Right lobe of liver (tissue), 6 donors: ENCODE measurements around the gene TM9SF1. TPM values are rescaled to one million over a fixed set of nuclear protein-coding genes. Genes with fewer than 3 reads are reported as not detected.

Experiments used
- ATAC-seq, 4 donors: fragments of 200-7000 bp; cut with Tn5 transposase; one replicate each; pipeline ENCODE4 v1.9.1; 2020; ENCODE audit warnings: mild to moderate bottlenecking in 4 of 4, moderate library complexity in 4 of 4
- DNase-seq, 3 donors: peaks; one replicate each; pipeline ENCODE4 v3.0.0-alpha.2; 2020
- H3K27ac ChIP-seq, 3 donors: fragments of 200-600 bp; one replicate each; pipeline ENCODE4 v1.8.0; 2022
- H3K27me3 ChIP-seq, 2 donors: fragments of 200-600 bp; one replicate each; pipeline ENCODE4 v1.8.0; 2022
- H3K36me3 ChIP-seq, 4 donors: fragments of 200-600 bp; sonication (generic) in 1 of 4; one replicate each; pipeline versions ENCODE4 v1.5.1 to v1.8.0; 2017 to 2022; ENCODE audit warnings: control low read depth in 1 of 4
- H3K4me1 ChIP-seq, 4 donors: fragments of 200-600 bp; sonication (generic) in 1 of 4; one replicate each; pipeline versions ENCODE4 v1.5.1 to v1.8.0; 2017 to 2022; ENCODE audit warnings: control low read depth in 1 of 4
- H3K4me3 ChIP-seq, 3 donors: fragments of 200-600 bp; one replicate each; pipeline ENCODE4 v1.8.0; 2022
- H3K9me3 ChIP-seq, 4 donors: fragments of 200-600 bp; sonication (generic) in 1 of 4; one replicate each; pipeline versions ENCODE4 v1.5.1 to v1.8.0; 2017 to 2022; ENCODE audit warnings: control low read depth in 1 of 4
- CTCF ChIP-seq, 4 donors: fragments of 200-600 bp in 3 of 4; fragments of 450-650 bp in 1 of 4; IDR thresholded peaks; one replicate each; pipeline versions ENCODE4 v1.5.1 to v1.8.0; 2016 to 2022; ENCODE audit warnings: antibody characterized with exemption in 4 of 4, mild to moderate bottlenecking in 2 of 4
- POLR2A ChIP-seq: fragments of 450-650 bp; IDR thresholded peaks from one replicate; pipeline ENCODE4 v1.6.1; 2017; ENCODE audit warnings: antibody characterized with exemption, mild to moderate bottlenecking
- WGBS: methylation state at CpG from one replicate; pipeline ENCODE4 v1.1.6; 2018; ENCODE audit warnings: low coverage, low lambda C conversion rate; ENCODE audit not compliant: insufficient coverage; ENCODE audit errors: missing lambda C conversion rate; 5-methylcytosine and 5-hydroxymethylcytosine counted together
- intact Hi-C, 2 donors: fragments of 100-400 bp; cut with DNase I; formaldehyde crosslinking; loops; one replicate each; pipeline versions ENCODE4 v1.11.2 to v1.14.1; 2022
- total RNA-seq, 6 experiments: library from RNA; depleted of rRNA in 2 of 6; stranded (reverse); fragments of >200 nt in 2 of 6; fragmentation: NEBNext Ultra II Directional in 3 of 6; extraction: Animal tissue kit (Norgen Biotek cat#: 25700) in 3 of 6; gene quantifications; one replicate each; pipeline versions ENCODE4 v1.1.0 to v1.2.4, GENCODE V29; 2016 to 2023
- donor health status: DM: no; HTN: yes; CAD: no.
- donor health status: DM: no; HTN: no; CAD: no.
- donor health status: DM: no; HTN: no; CAD: no.
- donor health status: DM: no; HTN: yes; CAD: no.
- donor health status: DM: no; HTN: yes; CAD: no.

The TM9SF1 gene
- total RNA-seq, 6 experiments from 2014 or later: 32.1 to 49.8 (median 41.2) TPM

GRCh38 chr14:24187539-24187915, 7.7 kb downstream of the TM9SF1 start:
- Histone ChIP-seq H3K4me3 (no peak overlapping the region), H3K27ac (no peak overlapping the region), H3K36me3 (peaks cover 0 to 36% (median 10%) of the 10 kb centered on the region in 4 donors), H3K9me3 (no peaks in the 10 kb centered on the region), H3K4me1 (peaks cover 0 to 11% (median 4%) of the 10 kb centered on the region in 4 donors), H3K27me3 (no peaks in the 10 kb centered on the region)
- ATAC-seq (no peak), DNase-seq (no peak)
- TF ChIP-seq CTCF (IDR thresholded peaks at IDR 0.05) (no peak), POLR2A (no peak)
- intact Hi-C loops: no loop called here
- WGBS: no CpG with 5 or more reads among the region's 2 CpGs

- Histone ChIP-seq H3K27me3 (no peaks in the 10 kb centered on the region), H3K4me3 (no peak overlapping the region), H3K9me3 (no peaks in the 10 kb centered on the region), H3K27ac (no peak overlapping the region), H3K36me3 (peaks cover 0 to 39% (median 10%) of the 10 kb centered on the region in 4 donors), H3K4me1 (peaks cover 0 to 11% (median 4%) of the 10 kb centered on the region in 4 donors)
- intact Hi-C loops: no loop called here
- TF ChIP-seq CTCF (IDR thresholded peaks at IDR 0.05) (no peak), POLR2A (no peak)
- DNase-seq (no peak), ATAC-seq (no peak)
- WGBS: 96% methylated on average over 3 of the region's 10 CpGs
These were observed 8.3 kb downstream of the TM9SF1 start for GRCh38 chr14:24186831-24187538.

- Histone ChIP-seq H3K27ac (no peak overlapping the region), H3K9me3 (no peaks in the 10 kb centered on the region), H3K4me1 (peaks cover 0 to 13% (median 4%) of the 10 kb centered on the region in 4 donors), H3K36me3 (peaks cover 0 to 46% (median 11%) of the 10 kb centered on the region in 4 donors), H3K4me3 (no peak overlapping the region), H3K27me3 (no peaks in the 10 kb centered on the region)
- peak in 1 of 3 donors; percentile 33 for DNase-seq
- WGBS: no CpG with 5 or more reads among the region's 11 CpGs
- intact Hi-C loops: no loop called here
- no peak for ATAC-seq
- TF ChIP-seq POLR2A: no peak
- no peak for TF ChIP-seq CTCF (IDR thresholded peaks at IDR 0.05)
These were observed 9.5 kb downstream of the TM9SF1 start for GRCh38 chr14:24185741-24186140.

GRCh38 chr14:24185026-24185425, 10.2 kb downstream of the TM9SF1 start:
- Histone ChIP-seq H3K27ac (no peak overlapping the region), H3K36me3 (peaks cover 0 to 46% (median 13%) of the 10 kb centered on the region in 4 donors), H3K27me3 (no peaks in the 10 kb centered on the region), H3K9me3 (no peaks in the 10 kb centered on the region), H3K4me3 (no peak overlapping the region), H3K4me1 (peaks cover 0 to 20% (median 8%) of the 10 kb centered on the region in 4 donors)
- ATAC-seq: no peak
- TF ChIP-seq CTCF (IDR thresholded peaks at IDR 0.05): no peak
- TF ChIP-seq POLR2A: no peak
- peak in 1 of 3 donors; percentile 40 for DNase-seq
- intact Hi-C loops: no loop called here
- 100% methylated on average over 4 of the region's 7 CpGs for WGBS
